DOHH2 (cell line): ENCODE results near the gene MUC5AC.
"Not testable (repeated sequence)": the region's sequence is repeated elsewhere in the genome, so short reads cannot be mapped to it uniquely, and the experiment has no call there.

Experiments
- CTCF ChIP-seq: fragments of 200-600 bp; sonication (generic); IDR thresholded peaks from one replicate; pipeline ENCODE4 v1.5.1; 2014; ENCODE audit warnings: antibody characterized with exemption, mild to moderate bottlenecking, low read depth, low read length; ENCODE audit not compliant: poor library complexity, severe bottlenecking
- EZH2phosphoT487 ChIP-seq: fragments of 200-600 bp; sonication (generic); IDR thresholded peaks from 2 replicates; pipeline ENCODE4 v1.6.1; 2017; ENCODE audit warnings: borderline replicate concordance, mild to moderate bottlenecking, antibody characterized with exemption, low read length, moderate library complexity, mixed read lengths

DNA sequence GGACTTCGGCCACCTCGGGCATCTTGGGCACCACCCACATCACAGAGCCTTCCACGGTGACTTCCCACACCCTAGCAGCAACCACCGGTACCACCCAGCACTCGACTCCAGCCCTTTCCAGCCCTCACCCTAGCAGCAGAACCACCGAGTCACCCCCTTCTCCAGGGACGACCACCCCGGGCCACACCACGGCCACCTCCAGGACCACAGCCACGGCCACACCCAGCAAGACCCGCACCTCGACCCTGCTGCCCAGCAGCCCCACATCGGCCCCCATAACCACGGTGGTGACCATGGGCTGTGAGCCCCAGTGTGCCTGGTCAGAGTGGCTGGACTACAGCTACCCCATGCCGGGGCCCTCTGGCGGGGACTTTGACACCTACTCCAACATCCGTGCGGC lies 85.8 kb downstream of the MUC5AC start:
- not testable (repeated sequence) for TF ChIP-seq CTCF, EZH2phosphoT487
